ENCODE measurements around the gene MAGI1.

Gene MAGI1

DNA sequence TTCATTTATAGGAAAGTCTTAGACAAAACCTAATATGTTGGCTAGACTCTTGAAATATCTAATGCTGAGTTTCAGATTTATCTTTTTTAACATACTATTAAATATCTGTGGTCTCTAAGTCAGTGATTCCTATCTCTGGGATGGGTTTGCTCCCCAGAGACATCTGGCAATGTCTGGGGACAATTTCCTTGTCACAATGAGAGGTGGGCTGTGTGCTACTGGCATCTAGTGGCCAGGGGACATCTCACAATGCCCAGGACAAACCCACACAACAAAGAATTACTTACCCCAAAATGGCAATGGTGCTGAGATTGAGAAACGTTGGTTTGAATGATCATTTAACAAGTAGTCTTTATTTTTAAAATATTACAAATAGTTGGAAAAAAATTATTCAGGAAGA, 602.1 kb downstream of the MAGI1 start:
- no peak for DNase-seq

DNA sequence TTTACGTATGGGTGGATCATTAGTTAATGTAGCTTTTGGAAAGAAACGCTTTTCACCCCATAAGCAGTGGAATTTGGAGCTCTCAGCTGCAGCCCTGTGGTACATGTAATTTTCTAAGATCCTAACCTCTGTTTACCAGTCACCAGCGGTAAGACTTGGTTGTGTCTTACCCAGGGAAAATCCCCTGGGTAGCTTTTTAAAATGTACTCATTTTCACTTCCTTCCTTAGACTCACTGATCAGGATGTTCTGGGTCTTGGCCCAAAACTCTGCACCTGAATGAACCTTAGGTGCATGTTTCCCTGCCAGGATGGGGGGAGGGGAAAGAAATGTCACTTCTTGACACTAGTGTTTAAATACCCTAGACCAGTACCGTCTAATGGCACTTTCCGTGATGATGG, 605.2 kb downstream of the MAGI1 start:
- DNase-seq, result no peak

DNA sequence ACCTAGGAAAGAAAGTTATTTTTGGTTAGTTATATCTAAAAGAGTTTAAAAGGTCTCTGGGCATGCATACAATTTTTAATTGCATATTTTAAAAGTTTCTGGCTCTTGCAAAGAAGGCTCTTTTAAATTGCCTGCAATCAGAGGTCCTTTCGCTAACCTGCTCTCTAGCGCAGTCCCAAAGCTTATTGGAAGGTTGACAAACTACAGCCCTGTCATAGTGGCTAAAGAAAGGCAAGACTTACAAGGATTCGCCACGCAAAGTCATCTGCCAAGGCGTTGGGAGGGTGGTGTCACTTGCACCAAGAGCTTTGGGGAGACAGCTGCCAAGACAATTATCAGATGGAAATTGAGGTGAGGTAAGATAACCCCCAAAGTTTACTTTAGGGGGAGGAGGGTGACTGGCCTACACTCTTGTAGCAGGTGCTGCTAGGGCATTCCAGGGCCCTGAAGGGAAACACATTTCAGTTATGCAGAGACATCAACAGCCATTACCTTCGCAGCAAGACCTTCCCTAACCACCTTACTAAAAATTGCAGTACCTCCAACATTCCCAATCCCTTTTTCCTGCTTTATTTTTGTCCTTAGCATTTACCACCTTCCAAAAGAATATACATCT, 606.2 kb downstream of the MAGI1 start:
- DNase-seq, result no peak

DNA sequence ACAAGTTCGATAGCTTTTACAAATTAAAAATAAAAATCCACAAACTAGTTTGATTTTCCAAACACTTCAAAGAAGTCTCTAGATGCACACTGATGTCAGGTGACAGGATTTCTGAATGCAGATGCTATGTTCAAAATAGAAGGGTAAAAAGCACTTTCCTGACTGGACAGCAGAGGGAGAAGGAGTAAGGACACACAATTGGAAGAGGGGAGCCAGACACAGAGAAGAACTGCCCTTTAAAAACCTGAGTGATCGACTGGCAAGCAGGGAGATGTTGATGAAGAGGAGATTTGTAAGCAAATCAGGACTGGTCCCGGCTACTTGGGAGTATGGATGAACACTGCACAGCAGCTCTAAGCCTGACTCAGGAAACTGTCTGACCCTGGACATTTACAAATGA, 612.8 kb downstream of the MAGI1 start:
- DNase-seq, result no peak

DNA sequence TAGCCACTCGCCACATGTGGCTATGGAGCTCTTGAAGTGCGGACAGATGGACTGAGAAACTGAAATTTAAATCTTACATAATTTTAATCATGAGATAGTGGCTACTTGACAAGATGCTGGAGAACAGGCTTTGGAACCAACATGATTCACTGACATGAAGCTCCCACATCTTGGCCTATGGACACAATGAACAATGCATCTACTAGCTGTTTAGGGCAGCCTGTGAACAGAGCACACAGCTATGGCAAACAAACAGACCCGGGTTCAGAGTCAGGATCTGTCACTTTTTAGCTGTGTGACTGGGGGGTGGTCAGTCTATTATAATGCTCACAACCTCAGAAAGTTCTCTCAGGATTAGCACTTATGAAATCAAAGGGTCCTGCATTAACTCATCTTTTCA, 616.6 kb downstream of the MAGI1 start:
- DNase-seq, result no peak

- DNase-seq, result no peak
Observed at GRCh38 chr3:65419233-65419632, 619.5 kb downstream of the MAGI1 start.

GRCh38 chr3:65413891-65414290, 624.8 kb downstream of the MAGI1 start:
- DNase-seq, result no peak

- peak; percentile 37 for DNase-seq
Observed at GRCh38 chr3:65412588-65412987, 626.1 kb downstream of the MAGI1 start.

DNA sequence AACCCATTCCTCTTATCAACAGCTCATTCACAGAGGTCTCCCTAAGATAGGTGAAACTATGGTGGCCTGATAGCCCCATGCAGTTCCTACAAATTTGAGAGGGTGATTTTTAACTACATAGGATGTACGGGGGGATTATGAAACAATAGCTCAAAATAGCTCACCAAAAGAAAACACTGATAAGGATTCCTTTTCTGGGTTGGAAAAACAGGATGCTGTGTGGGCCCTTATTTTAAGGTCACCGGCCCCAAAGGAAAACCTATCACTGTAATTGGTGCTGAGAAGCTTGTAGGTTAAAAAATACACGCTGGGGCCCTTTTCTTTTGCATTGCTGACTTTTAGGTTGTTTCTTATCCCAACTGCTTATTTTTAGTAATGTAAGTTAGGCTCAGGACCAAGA, 627.4 kb downstream of the MAGI1 start:
- no peak for DNase-seq

DNA sequence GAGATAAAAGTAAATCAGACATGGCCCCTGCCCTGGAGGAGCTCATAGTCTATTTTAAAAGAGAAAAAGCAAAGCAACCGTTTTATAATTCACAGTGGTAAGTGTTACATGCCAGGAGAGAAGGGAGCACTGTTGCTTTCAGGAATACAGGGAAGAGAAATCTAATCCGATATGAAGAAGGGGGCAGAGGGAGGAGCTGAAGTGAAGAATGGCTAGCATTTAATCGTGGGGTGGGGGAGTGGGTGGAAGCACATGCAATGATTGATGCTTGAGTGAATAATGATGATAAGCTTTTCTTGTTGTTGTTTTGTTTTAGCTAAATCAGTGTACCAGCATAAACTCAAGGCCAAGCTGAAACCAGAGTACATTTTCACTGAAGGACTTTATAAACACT, 629.5 kb downstream of the MAGI1 start:
- DNase-seq, result no peak

- no peak for DNase-seq
Observed at GRCh38 chr3:65408531-65409175, 630.1 kb downstream of the MAGI1 start.

DNA sequence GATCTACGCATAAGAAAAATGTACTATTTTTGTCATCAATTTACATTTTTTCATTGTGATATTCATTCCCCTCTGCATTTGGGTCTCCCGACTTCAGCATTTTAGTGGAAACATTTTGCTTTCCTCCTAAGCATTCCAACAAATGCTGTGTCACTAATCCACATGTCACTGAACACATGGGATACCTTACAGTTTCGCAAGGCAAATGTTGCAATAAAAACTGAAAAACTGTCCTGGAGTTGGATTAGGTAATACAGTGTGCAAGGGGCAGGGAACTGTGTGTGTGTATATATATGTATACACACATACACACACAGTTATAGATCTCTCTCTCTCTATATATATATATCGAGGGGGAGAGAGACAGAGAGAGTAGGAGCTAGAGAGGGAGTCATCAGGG, 632.2 kb downstream of the MAGI1 start:
- no peak for DNase-seq

GRCh38 chr3:65402597-65402996, 636.1 kb downstream of the MAGI1 start:
- no peak for DNase-seq

DNA sequence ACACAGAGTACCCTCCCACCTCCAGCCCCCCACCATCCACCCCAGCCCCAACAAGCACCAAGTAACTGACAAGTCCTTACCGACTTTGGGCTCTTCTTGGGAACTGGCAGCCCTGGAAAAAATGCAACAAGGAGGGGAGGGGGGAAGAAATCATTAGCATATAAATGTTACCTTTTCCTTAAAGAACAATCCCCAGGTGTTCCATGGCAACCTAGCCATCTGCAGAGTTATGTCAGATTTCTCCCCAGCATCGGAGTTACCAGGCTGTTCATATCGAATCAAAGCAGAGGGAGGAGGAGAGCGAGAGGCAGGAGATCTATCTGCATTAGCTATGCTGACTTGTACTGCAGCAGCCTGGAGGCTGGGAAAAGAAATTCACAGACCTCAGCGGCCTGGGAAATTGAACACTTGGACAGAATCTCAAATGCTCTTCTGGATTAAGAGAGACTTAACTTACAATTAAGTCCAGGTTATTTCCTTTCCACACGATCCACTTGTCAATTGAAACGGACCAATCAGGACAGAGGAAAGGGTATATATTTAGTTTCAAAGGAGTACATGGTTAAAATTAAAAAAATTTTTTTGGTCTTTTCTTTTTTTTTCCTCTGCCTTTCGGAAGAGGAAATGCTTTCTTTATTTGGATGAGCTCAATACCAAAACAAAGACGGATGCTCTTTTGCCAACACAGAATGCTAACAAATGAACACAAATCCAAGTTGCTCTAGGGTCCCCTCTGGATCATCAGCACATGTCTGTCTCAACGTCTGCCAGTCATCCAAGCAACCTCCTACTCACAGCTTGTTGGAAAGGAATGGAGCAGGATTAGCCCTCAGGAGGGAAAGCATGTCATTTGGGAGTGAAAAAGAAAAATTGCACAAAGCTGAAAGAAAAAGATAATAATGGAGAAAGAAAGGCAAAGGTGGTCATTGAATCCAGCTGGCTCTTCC, 637.1 kb downstream of the MAGI1 start:
- peak; percentile 41 for DNase-seq

DNA sequence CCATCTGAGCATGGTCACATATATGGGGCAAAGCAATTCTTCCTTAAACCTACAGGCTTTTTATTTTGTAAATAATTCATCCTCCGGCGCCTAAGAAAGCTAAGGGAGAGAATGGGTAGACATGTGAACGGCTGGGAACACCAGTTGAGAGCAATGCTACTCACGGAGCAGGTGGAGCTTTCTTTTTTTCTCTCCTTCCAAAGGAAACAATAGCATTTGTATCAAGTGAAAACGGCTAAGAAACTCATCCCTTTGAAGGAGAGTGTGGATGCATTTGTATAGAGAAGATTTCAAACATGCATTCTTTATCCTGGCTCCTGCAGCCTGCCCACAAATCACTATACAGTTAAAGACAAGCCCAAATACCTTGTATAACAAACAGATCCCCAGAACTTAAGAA, 637.8 kb downstream of the MAGI1 start:
- no peak for DNase-seq

DNA sequence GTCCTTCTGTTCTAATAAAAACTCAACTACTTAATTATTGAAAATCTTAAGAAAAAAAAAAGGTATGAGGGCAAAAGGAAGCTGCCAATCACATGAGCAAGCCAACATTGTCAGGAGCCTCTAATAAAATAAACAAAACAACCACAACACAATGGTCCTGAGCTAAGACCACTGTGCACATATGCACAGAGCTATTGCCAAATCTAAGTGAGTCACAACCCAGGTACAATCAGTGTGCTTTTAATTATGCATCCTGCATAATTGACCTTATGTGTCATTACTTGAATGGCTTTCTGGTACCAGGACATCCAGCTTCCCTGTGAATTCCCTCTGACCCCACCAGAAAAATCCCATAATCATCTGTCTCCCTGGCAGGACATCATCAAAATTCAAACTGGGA, 639.8 kb downstream of the MAGI1 start:
- DNase-seq, result no peak

- no peak for DNase-seq
Observed at GRCh38 chr3:65396078-65396477, 642.6 kb downstream of the MAGI1 start.

GRCh38 chr3:65391068-65391467, 647.6 kb downstream of the MAGI1 start:
- no peak for DNase-seq

DNA sequence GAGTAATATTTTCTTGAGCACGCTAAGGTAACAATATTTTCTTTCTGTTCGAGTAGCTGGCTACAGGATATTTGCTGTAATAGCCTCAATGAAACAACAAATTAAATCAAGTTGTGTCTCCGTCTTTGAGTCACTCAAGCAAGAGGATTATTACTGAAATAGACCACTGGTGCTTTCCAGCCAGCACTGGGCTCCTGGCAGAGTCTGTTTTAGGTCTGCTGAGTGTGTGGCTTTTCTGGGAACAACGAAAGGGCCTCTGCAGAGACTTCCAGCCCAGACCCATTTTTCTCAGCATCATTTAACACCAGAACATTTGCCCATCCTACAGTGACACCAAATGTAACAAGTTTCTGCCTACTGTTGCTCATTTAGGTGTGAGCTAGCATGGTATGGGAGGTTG, 652.9 kb downstream of the MAGI1 start:
- DNase-seq, result no peak

GRCh38 chr3:65381496-65382010, 657.2 kb downstream of the MAGI1 start:
- no peak for DNase-seq

DNA sequence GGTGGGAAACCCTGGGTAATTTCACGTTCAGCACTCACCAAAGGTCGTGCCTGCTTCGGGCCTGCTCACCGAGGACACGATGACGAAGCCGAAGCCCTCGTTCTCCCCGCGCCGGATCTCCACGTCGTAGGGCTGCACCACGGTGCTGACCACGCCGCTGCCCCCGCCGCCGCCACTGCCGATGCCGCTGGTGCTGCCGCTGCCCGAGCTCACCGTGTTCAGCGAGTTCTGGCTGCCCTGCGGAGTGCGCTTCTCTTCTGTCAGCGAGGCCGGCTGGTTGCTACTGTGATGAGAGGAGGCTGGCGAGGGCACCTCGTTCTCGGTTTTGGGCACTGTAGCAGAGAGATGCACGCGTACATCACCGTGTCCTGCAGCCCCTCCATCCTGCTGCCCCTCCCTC, 659.5 kb downstream of the MAGI1 start:
- DNase-seq, result no peak

DNA sequence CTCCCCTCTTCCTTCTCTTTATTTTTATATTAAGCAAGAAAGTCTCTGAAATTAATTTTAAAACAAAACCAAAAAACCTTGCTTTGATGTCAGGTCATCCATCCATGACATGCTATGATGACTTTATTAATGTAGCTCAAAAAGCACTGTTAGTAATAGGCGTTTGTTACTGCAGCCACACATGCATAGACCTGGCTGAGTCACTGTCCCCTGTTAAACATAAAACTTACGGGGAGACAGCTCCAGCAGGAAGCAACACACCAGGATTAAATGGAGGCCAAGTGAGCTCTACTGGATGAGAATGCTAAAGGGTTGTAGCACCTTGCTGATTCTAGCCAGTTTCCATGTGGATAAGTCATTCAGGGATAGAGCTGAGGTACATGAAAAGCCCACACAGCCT, 661.1 kb downstream of the MAGI1 start:
- DNase-seq, result no peak

- no peak for DNase-seq
Observed at GRCh38 chr3:65376426-65376825, 662.3 kb downstream of the MAGI1 start.

DNA sequence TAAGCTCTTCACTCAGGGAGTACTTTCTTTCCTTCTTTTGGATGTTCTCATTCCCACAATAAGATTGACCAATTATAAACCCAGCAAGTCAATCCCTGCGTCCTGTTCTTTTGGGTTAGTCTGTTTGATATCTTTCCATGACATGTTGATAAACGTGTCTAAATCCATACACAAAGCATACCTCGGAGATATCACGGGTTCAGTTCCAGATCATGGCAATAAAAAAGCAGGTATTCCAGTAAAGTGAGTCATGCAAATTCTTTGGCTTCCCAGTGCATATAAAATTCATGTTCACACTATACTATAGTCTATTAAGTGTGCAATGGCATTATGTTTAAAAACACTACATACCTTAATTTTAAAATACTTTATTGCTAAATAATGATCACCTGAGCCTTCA, 667.7 kb downstream of the MAGI1 start:
- DNase-seq, result no peak

All from left hindlimb (tissue), 1 donor.